Measurements from ENCODE around the gene PLOD1.

PLOD1 gene

GRCh38 chr1:11952455-11953109 lies 18.1 kb downstream of the PLOD1 start:
- no peaks in the 10 kb centered on the region for H3K4me1 ChIP-seq (ENCODE audit: control insufficient read depth, insufficient read depth, low read length)
- peaks cover 14% of the 10 kb centered on the region for H3K36me3 ChIP-seq (ENCODE audit: control insufficient read depth, insufficient read depth, low read length)
- H3K4me3 ChIP-seq (ENCODE audit: low read length): no peak overlapping the region
- no peak overlapping the region for H3K9ac ChIP-seq (ENCODE audit: low read length)
- no peak overlapping the region for H3K27ac ChIP-seq (ENCODE audit: low read depth, low read length)
- H3K27me3 ChIP-seq (ENCODE audit: control insufficient read depth, insufficient read depth, low read length): no peaks in the 10 kb centered on the region

DNA sequence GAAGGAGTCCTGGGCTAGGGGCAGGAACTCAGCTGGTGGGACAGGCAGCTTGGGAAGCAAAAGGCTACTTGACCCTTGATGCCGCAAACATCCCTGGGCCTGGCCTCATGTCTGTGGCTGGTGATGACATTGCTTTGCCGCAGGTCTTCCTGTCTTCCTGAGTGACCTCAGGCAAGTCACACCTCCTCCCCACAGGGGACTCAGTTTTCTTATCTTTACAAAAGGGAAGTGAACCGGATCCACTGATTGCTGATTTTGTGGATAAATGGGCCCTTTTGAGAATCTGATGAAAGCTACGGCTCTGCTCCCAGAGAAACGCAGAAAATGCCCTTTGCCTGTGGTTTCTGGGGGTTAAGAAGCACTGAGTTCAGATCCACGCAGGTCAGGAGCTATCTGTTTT lies 20.7 kb downstream of the PLOD1 start:
- H3K36me3 ChIP-seq (ENCODE audit: control insufficient read depth, insufficient read depth, low read length): peaks cover 15% of the 10 kb centered on the region

GRCh38 chr1:11957398-11957797 lies 22.9 kb downstream of the PLOD1 start:
- H3K36me3 ChIP-seq (ENCODE audit: control insufficient read depth, insufficient read depth, low read length): peaks cover 12% of the 10 kb centered on the region

More for the DNA sequence above, 20.7 kb downstream of the PLOD1 start:
- Histone ChIP-seq H3K9ac (ENCODE audit: low read length) (no peak overlapping the region), H3K4me3 (ENCODE audit: low read length) (no peak overlapping the region), H3K27ac (ENCODE audit: low read depth, low read length) (no peak overlapping the region), H3K27me3 (ENCODE audit: control insufficient read depth, insufficient read depth, low read length) (no peaks in the 10 kb centered on the region), H3K4me1 (ENCODE audit: control insufficient read depth, insufficient read depth, low read length) (no peaks in the 10 kb centered on the region)

GRCh38 chr1:11957897-11958296 lies 23.4 kb downstream of the PLOD1 start:
- peaks cover 12% of the 10 kb centered on the region for H3K36me3 ChIP-seq (ENCODE audit: control insufficient read depth, insufficient read depth, low read length)
- no peaks in the 10 kb centered on the region for H3K27me3 ChIP-seq (ENCODE audit: control insufficient read depth, insufficient read depth, low read length)
- no peak overlapping the region for H3K9ac ChIP-seq (ENCODE audit: low read length)
- H3K27ac ChIP-seq (ENCODE audit: low read depth, low read length): no peak overlapping the region
- H3K4me3 ChIP-seq (ENCODE audit: low read length): no peak overlapping the region
- H3K4me1 ChIP-seq (ENCODE audit: control insufficient read depth, insufficient read depth, low read length): no peaks in the 10 kb centered on the region

More at GRCh38 chr1:11957398-11957797, 22.9 kb downstream of the PLOD1 start:
- H3K27ac ChIP-seq (ENCODE audit: low read depth, low read length): no peak overlapping the region
- no peak overlapping the region for H3K4me3 ChIP-seq (ENCODE audit: low read length)
- H3K27me3 ChIP-seq (ENCODE audit: control insufficient read depth, insufficient read depth, low read length): no peaks in the 10 kb centered on the region
- H3K9ac ChIP-seq (ENCODE audit: low read length): no peak overlapping the region
- H3K4me1 ChIP-seq (ENCODE audit: control insufficient read depth, insufficient read depth, low read length): no peaks in the 10 kb centered on the region

DNA sequence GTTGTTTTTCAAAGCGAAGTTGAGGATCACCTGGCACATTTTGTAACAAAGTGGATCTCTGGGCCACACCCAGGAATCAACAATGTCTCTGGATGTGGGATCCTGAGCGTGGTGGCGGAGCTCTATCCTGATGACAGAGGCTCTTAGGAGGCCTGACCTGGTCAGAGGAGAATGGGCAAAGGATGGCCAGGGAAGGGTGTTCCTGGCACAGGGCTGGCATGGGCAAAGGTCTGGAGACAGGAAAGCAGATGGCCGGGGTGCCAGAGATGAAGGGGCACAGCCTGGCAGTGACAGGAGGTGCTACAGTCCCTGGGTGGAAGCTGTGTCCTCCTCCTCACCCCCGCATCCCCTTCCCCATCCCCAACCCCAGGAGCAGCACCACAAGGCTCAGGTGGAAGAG lies 25.8 kb downstream of the PLOD1 start:
- H3K36me3 ChIP-seq (ENCODE audit: control insufficient read depth, insufficient read depth, low read length): peaks cover 21% of the 10 kb centered on the region
- H3K4me1 ChIP-seq (ENCODE audit: control insufficient read depth, insufficient read depth, low read length): no peaks in the 10 kb centered on the region
- H3K4me3 ChIP-seq (ENCODE audit: low read length): no peak overlapping the region
- no peak overlapping the region for H3K9ac ChIP-seq (ENCODE audit: low read length)
- H3K27ac ChIP-seq (ENCODE audit: low read depth, low read length): no peak overlapping the region
- no peaks in the 10 kb centered on the region for H3K27me3 ChIP-seq (ENCODE audit: control insufficient read depth, insufficient read depth, low read length)

GRCh38 chr1:11960715-11961114 lies 26.2 kb downstream of the PLOD1 start:
- H3K9ac ChIP-seq (ENCODE audit: low read length): no peak overlapping the region
- H3K4me3 ChIP-seq (ENCODE audit: low read length): no peak overlapping the region
- H3K4me1 ChIP-seq (ENCODE audit: control insufficient read depth, insufficient read depth, low read length): no peaks in the 10 kb centered on the region
- H3K27me3 ChIP-seq (ENCODE audit: control insufficient read depth, insufficient read depth, low read length): no peaks in the 10 kb centered on the region
- H3K27ac ChIP-seq (ENCODE audit: low read depth, low read length): no peak overlapping the region
- H3K36me3 ChIP-seq (ENCODE audit: control insufficient read depth, insufficient read depth, low read length): peaks cover 25% of the 10 kb centered on the region

GRCh38 chr1:11961230-11961629 lies 26.7 kb downstream of the PLOD1 start:
- no peak overlapping the region for H3K9ac ChIP-seq (ENCODE audit: low read length)
- no peaks in the 10 kb centered on the region for H3K4me1 ChIP-seq (ENCODE audit: control insufficient read depth, insufficient read depth, low read length)
- no peaks in the 10 kb centered on the region for H3K27me3 ChIP-seq (ENCODE audit: control insufficient read depth, insufficient read depth, low read length)
- H3K36me3 ChIP-seq (ENCODE audit: control insufficient read depth, insufficient read depth, low read length): peaks cover 29% of the 10 kb centered on the region
- no peak overlapping the region for H3K27ac ChIP-seq (ENCODE audit: low read depth, low read length)
- H3K4me3 ChIP-seq (ENCODE audit: low read length): no peak overlapping the region

GRCh38 chr1:11963622-11964021 lies 29.1 kb downstream of the PLOD1 start:
- Histone ChIP-seq H3K27ac (ENCODE audit: low read depth, low read length) (no peak overlapping the region), H3K4me1 (ENCODE audit: control insufficient read depth, insufficient read depth, low read length) (no peaks in the 10 kb centered on the region), H3K9ac (ENCODE audit: low read length) (no peak overlapping the region), H3K4me3 (ENCODE audit: low read length) (no peak overlapping the region), H3K36me3 (ENCODE audit: control insufficient read depth, insufficient read depth, low read length) (peaks cover 21% of the 10 kb centered on the region), H3K27me3 (ENCODE audit: control insufficient read depth, insufficient read depth, low read length) (no peaks in the 10 kb centered on the region)

DNA sequence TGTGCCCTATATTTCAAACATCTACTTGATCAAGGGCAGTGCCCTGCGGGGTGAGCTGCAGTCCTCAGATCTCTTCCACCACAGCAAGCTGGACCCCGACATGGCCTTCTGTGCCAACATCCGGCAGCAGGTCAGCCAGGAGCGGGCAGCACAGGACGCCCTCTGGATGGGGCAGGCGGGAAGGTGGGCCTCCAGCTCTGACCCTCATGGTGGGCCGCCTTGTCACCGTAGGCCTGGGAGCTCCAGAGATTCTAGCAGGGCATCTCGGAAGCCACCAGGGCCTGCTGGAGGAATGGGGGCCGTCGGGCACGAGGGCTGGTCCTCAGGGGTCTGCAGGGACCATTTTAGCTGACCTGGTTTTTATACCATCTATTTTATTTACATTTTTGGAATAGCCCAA lies 30.1 kb downstream of the PLOD1 start:
- no peak overlapping the region for H3K9ac ChIP-seq (ENCODE audit: low read length)
- H3K27ac ChIP-seq (ENCODE audit: low read depth, low read length): no peak overlapping the region
- H3K4me3 ChIP-seq (ENCODE audit: low read length): no peak overlapping the region
- H3K4me1 ChIP-seq (ENCODE audit: control insufficient read depth, insufficient read depth, low read length): no peaks in the 10 kb centered on the region
- H3K36me3 ChIP-seq (ENCODE audit: control insufficient read depth, insufficient read depth, low read length): peaks cover 21% of the 10 kb centered on the region
- no peaks in the 10 kb centered on the region for H3K27me3 ChIP-seq (ENCODE audit: control insufficient read depth, insufficient read depth, low read length)

DNA sequence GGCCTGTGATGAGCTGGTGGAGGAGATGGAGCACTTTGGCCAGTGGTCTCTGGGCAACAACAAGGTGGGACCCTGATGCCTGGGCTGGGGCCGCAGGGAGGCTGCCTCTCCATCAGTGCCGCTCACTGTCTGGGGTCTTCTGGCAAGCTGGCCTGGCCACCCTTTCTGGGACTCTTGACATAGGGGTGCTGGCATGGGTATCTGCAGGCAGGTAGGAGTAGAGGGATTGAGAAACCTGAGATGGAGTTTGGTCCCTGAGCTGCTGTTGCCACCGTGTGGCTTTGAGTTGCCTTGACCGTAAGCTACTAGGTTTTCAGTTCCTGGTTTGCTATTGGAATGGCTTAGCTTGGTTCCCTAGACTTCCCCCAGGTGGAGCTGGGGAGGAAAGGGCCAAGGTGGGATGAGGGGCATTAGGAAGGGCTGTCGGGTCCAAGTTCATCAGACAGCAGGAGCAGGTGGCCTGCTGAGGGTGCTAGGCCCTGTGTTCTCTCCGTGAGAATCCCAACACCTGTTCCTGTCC lies 32.6 kb downstream of the PLOD1 start:
- Histone ChIP-seq H3K4me1 (ENCODE audit: control insufficient read depth, insufficient read depth, low read length) (no peaks in the 10 kb centered on the region), H3K36me3 (ENCODE audit: control insufficient read depth, insufficient read depth, low read length) (peaks cover 18% of the 10 kb centered on the region), H3K9ac (ENCODE audit: low read length) (no peak overlapping the region), H3K27ac (ENCODE audit: low read depth, low read length) (no peak overlapping the region), H3K27me3 (ENCODE audit: control insufficient read depth, insufficient read depth, low read length) (no peaks in the 10 kb centered on the region), H3K4me3 (ENCODE audit: low read length) (no peak overlapping the region)

- no peaks in the 10 kb centered on the region for H3K4me1 ChIP-seq (ENCODE audit: control insufficient read depth, insufficient read depth, low read length)
- H3K27me3 ChIP-seq (ENCODE audit: control insufficient read depth, insufficient read depth, low read length): no peaks in the 10 kb centered on the region
- H3K9ac ChIP-seq (ENCODE audit: low read length): no peak overlapping the region
- peaks cover 15% of the 10 kb centered on the region for H3K36me3 ChIP-seq (ENCODE audit: control insufficient read depth, insufficient read depth, low read length)
- no peak overlapping the region for H3K4me3 ChIP-seq (ENCODE audit: low read length)
- H3K27ac ChIP-seq (ENCODE audit: low read depth, low read length): no peak overlapping the region
These were observed 36.1 kb downstream of the PLOD1 start for GRCh38 chr1:11970441-11971185.

GRCh38 chr1:11977625-11978024 lies 43.1 kb downstream of the PLOD1 start:
- Histone ChIP-seq H3K27ac (ENCODE audit: low read depth, low read length) (no peak overlapping the region), H3K9ac (ENCODE audit: low read length) (no peak overlapping the region), H3K27me3 (ENCODE audit: control insufficient read depth, insufficient read depth, low read length) (no peaks in the 10 kb centered on the region), H3K4me1 (ENCODE audit: control insufficient read depth, insufficient read depth, low read length) (peaks cover 9% of the 10 kb centered on the region), H3K36me3 (ENCODE audit: control insufficient read depth, insufficient read depth, low read length) (peaks cover 6% of the 10 kb centered on the region), H3K4me3 (ENCODE audit: low read length) (no peak overlapping the region)

- no peak overlapping the region for H3K9ac ChIP-seq (ENCODE audit: low read length)
- H3K27ac ChIP-seq (ENCODE audit: low read depth, low read length): no peak overlapping the region
- H3K4me1 ChIP-seq (ENCODE audit: control insufficient read depth, insufficient read depth, low read length): peaks cover 9% of the 10 kb centered on the region
- peaks cover 8% of the 10 kb centered on the region for H3K36me3 ChIP-seq (ENCODE audit: control insufficient read depth, insufficient read depth, low read length)
- H3K27me3 ChIP-seq (ENCODE audit: control insufficient read depth, insufficient read depth, low read length): no peaks in the 10 kb centered on the region
- H3K4me3 ChIP-seq (ENCODE audit: low read length): no peak overlapping the region
These were observed 43.8 kb downstream of the PLOD1 start for GRCh38 chr1:11978301-11978700.

All from rectal smooth muscle tissue (tissue), 1 donor.